ENCODE measurements around the gene KHDRBS1.
"Not testable (repeated sequence)": the region's sequence is repeated elsewhere in the genome, so short reads cannot be mapped to it uniquely, and the experiment has no call there.

KHDRBS1 gene, protein sequence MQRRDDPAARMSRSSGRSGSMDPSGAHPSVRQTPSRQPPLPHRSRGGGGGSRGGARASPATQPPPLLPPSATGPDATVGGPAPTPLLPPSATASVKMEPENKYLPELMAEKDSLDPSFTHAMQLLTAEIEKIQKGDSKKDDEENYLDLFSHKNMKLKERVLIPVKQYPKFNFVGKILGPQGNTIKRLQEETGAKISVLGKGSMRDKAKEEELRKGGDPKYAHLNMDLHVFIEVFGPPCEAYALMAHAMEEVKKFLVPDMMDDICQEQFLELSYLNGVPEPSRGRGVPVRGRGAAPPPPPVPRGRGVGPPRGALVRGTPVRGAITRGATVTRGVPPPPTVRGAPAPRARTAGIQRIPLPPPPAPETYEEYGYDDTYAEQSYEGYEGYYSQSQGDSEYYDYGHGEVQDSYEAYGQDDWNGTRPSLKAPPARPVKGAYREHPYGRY

DNA sequence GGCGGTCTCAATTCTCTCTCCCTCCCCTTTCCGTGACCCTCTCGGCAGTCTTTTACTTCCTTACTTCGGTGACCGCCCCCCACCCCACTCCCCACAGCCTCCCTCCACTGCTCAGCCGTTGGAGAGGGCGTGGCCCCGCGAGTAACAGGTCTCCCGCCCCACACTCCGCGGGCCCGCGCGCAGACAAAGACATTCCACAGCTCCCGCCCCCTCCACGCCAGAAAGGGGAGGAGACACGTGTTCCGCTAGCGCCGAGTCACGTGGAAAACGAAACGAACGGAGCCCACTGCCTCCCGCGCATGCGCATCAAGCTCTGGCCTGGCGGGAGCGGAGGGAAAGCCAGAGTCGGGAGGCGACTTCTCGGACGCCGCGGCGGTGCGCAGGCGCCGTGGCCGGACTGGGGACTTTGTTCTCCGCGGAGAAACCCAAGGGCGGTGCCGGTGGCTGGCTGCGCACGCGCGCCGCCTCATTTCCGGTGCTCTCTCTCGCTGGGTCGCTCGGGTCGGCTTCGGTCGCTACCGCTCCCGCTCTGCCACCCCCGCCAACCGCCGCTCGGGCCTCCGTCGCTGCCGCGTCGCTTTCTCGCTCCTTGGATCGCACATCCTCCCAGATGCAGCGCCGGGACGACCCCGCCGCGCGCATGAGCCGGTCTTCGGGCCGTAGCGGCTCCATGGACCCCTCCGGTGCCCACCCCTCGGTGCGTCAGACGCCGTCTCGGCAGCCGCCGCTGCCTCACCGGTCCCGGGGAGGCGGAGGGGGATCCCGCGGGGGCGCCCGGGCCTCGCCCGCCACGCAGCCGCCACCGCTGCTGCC lies at the start of gene KHDRBS1:
Gene KHDRBS1, plus strand, starts transcription at position 483 of the 813 bp plus-strand sequence. Its CDS starts 128 bp downstream, at position 611.
- peak; percentile 96 for DNase-seq (ENCODE audit: low read depth)

DNA sequence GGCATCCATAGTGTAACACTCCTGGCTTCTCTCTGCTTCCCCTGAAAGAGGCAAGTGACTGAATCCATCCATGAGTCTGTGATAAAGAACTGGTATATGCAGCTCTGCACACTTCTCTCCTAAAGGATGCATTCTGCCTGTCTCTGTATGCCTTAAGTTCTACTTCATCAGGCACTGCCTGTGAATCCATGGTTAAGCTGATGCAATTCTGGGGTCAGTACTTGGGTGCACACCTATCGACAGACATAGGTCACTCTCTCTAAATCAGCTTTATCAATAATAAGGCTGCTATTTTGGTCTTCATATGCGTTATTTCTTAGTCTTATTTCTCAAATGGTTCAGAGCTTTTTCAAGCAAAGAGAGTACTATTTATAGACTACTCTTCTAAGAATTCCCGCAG lies 42.8 kb upstream of the KHDRBS1 start:
- DNase-seq (ENCODE audit: low read depth), result no peak

DNA sequence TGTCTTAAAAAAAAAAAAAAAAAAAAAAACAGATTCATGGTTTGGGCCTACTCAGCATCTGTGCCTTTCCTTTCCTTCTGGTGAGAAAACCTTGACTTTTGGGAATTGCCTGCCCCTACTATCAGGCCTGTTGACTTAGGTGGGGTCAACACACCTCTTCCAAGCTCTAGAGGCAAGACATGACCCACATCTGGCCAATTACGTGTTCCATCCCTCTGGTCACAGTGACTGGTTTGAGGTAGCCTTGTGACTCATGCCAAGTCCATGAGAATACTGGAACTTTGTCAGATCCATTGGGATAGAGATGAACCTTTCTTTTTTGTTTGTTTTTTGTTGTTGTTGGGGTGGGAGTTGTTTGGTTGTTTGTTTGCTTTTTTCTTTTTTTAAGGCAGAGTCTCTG lies 37.3 kb upstream of the KHDRBS1 start:
- DNase-seq (ENCODE audit: low read depth), result no peak

GRCh38 chr1:31977385-31978131 lies 36.1 kb upstream of the KHDRBS1 start:
- no peak for DNase-seq (ENCODE audit: low read depth)

- no peak for DNase-seq (ENCODE audit: low read depth)
Measured at GRCh38 chr1:31978843-31979400, 34.7 kb upstream of the KHDRBS1 start.

- no peak for DNase-seq (ENCODE audit: low read depth)
Measured at GRCh38 chr1:31980835-31981455, 32.7 kb upstream of the KHDRBS1 start.

DNA sequence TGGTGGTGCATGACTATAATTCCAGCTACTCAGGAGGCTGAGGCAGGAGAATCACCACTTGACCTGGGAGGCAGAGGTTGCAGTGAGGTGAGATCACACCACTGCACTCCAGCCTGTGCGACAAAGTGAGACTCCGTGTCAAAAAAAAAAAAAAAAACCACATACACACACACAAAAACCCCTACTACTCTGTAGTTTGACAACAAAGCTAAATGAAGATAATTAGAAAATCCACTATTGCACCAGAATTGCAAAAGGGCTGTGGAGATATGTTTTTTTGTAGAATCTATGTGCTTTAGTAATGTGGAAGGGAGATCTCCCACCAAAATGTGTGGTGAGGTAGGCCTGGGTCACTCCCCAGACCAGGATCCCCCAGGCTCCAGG lies 32.2 kb upstream of the KHDRBS1 start:
- no peak for DNase-seq (ENCODE audit: low read depth)

- no peak for DNase-seq (ENCODE audit: low read depth)
Measured at GRCh38 chr1:31981972-31982371, 31.7 kb upstream of the KHDRBS1 start.

- DNase-seq (ENCODE audit: low read depth), result no peak
Measured at GRCh38 chr1:31984419-31985347, 29.0 kb upstream of the KHDRBS1 start.

- DNase-seq (ENCODE audit: low read depth), result no peak
Measured at GRCh38 chr1:31985430-31985829, 28.2 kb upstream of the KHDRBS1 start.

DNA sequence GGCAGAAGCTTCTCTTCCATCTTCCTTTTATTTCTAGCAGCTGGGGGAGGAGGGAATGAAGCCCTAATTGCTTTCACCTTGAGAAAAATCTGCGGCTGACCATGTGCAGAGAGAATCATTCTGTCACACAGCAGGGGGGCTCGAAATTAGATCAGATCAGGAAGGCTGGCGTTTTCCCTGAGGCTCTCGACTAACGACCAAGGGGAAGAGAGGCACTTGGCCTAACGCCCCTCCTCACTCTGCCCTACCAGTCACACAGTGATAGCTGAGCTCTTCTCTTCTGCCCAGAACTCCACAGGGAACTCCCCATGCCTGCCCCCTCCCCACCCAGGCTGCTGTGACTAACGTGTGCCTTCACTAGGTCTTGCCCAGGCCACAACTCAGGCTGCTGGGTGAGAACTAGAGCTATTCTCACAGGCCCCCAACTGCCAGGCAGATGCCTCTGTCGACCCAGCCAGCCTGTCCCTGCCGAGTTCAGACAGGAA lies 26.5 kb upstream of the KHDRBS1 start:
- no peak for DNase-seq (ENCODE audit: low read depth)

DNA sequence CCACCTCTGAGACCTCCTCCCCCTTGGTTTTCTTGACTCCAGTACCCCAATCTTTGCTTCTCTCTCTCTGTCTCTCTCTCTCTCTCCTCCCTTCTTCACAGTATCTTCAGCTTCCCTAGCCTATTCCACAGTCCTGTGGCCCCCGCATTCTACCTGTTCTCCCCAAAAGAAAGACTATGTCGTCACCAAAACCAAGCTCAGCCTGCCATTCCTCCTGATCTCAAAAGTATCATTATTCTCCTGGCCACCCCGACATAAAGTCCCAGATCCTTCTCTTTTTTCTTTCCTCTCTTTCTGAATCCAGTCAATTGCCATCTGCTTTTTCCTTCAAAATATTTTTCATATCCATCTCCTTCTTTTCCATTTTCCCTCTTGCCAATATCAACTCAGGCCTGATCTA lies 23.7 kb upstream of the KHDRBS1 start:
- DNase-seq (ENCODE audit: low read depth), result no peak

DNA sequence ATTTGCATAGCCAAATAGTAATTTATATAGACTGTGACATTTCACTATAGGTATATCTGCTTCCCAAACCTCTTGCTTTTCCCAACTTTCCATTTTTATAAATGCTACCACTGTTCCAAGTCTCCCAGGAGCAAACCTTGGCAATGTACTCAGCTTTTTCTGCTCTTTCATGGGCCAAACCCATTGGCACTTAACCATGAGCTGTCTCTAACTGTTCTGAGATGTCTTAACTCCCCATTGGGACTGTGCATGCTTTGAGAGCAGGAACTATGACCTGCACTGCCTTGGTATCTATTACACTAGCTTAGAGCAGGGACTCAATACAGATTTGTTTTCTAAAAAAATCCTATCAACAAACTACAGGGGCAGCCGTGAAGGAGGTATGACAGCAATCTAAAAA lies 22.5 kb upstream of the KHDRBS1 start:
- DNase-seq (ENCODE audit: low read depth), result no peak

- no peak for DNase-seq (ENCODE audit: low read depth)
Measured at GRCh38 chr1:31995263-31995662, 18.4 kb upstream of the KHDRBS1 start.

GRCh38 chr1:31996121-31996520 lies 17.5 kb upstream of the KHDRBS1 start:
- not testable (repeated sequence) for DNase-seq (ENCODE audit: low read depth)

DNA sequence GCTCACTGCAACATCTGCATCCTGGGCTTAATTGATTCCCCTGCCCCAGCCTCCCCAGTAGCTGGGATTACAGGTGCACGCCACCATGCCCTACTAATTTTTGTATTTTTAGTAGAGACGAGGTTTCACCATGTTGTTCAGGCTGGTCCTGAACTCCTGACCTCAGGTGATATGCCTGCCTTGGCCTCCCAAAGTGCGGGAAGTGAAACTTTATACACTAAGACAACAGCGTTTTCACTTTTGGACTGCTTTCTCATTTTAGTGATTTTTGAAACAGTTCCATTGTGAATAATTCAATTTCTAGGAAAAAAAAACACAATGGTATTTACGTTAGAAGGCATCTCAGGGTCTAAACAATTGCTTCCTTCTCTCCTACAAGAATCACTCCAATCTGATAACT lies 11.8 kb upstream of the KHDRBS1 start:
- no peak for DNase-seq (ENCODE audit: low read depth)

DNA sequence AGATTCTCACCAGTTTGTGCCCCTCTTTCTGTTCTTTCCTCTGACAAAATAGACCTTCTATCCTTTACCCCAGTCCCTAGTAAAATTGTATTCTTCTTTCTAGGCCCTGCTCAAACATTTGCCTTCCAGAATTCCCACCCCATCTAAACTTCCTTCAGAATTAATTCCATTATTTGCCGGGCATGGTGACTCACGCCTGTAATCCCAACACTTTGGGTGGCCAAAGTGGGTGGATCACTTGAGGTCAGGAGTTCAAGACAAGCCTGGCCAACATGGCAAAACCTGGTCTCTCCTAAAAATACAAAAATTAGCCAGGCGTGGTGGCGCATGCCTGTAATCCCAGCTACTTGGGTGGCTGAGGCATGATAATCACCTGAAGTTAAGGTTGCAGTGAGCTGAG lies 11.4 kb upstream of the KHDRBS1 start:
- not testable (repeated sequence) for DNase-seq (ENCODE audit: low read depth)

GRCh38 chr1:32005522-32005921 lies 8.1 kb upstream of the KHDRBS1 start:
- DNase-seq (ENCODE audit: low read depth), result no peak

- no peak for DNase-seq (ENCODE audit: low read depth)
Measured at GRCh38 chr1:32007591-32007940, 6.1 kb upstream of the KHDRBS1 start.

- DNase-seq (ENCODE audit: low read depth), result no peak
Measured at GRCh38 chr1:32010246-32010645, 3.4 kb upstream of the KHDRBS1 start.
